Brain pericyte (primary cell): Measurements from ENCODE around the gene MAGI1.
"Not testable (repeated sequence)": the region's sequence is repeated elsewhere in the genome, so short reads cannot be mapped to it uniquely, and the experiment has no call there.

Experiments
- DNase-seq: peaks from one replicate; pipeline ENCODE4 v3.0.0-alpha.2; 2012; ENCODE audit warnings: low read depth, low spot score

The MAGI1 gene

DNA sequence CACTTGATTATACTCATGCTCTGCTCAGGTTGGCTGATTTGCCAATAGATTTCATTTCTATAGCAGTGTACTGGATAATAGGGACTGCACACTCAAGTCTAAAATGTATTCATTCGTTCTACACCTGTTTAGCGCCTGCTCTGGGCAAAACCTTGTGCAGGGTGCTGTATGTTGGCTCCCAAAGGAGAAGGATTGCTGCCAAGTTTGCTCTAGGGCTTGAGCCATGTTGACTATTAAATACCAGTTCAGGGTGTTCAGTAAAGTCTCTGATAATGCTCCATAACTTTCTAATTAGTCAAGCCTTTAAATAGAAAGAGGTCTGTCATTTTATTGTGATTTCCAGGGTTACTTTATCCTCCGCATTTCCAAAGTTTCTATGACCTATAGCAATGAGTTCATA lies 470.2 kb downstream of the MAGI1 start:
- DNase-seq: no peak

DNA sequence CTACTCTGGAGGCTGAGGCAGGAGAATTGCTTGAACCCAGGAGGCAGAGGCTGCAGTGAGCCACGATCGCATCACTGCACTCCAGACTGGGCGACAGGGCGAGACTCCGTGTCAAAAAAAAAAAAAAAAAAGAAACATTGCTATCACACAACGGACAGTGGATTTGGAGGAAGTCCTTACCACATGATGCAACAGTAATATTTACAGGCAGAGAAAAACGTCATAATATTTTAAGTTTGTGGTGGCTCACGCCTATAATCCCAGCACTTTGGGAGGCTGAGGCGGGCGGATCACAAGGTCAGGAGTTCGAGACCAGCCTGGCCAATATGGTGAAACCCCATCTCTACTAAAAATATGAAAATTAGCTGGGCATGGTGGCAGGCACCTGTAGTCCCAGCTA lies 473.0 kb downstream of the MAGI1 start:
- not testable (repeated sequence) for DNase-seq

DNA sequence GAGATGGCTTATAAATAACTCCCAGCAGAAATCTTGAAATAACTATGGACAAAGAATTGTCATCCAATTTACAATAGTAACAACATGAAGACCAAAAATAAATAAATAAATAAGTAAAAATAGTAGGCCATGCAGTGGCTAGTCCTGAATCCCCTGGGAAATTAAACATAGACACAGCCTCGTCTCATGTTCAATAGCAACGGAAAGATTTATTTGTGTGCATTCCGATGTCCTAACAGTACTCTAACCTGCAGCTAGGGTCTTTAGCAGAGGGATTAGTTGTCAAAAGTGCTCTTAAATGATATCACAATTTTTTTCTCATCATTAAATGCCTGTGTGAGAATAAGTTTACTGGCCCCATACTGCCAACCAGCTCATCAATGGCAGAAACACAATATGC lies 474.2 kb downstream of the MAGI1 start:
- no peak for DNase-seq

GRCh38 chr3:65563861-65564260 lies 474.9 kb downstream of the MAGI1 start:
- no peak for DNase-seq

GRCh38 chr3:65562447-65562846 lies 476.3 kb downstream of the MAGI1 start:
- no peak for DNase-seq

GRCh38 chr3:65561617-65562016 lies 477.1 kb downstream of the MAGI1 start:
- no peak for DNase-seq

DNA sequence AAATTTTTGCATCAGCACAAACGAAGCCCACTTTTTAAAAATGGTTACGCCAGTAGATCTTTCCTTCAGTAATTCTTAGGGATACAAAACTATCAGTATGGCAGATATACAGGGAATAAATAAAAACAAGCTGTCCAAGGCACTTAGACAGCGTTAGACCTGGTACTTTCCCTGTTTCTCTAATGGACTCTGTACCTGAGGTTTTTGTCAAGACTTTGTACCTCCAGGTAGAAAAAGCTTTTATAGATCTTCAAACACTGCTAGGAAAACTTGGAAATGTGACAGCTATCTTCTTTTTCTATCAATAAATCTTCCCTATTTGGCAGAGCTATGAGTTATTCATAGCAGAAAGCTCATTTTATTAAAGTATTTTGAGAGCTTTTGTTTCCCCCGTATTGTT lies 477.8 kb downstream of the MAGI1 start:
- DNase-seq: no peak

DNA sequence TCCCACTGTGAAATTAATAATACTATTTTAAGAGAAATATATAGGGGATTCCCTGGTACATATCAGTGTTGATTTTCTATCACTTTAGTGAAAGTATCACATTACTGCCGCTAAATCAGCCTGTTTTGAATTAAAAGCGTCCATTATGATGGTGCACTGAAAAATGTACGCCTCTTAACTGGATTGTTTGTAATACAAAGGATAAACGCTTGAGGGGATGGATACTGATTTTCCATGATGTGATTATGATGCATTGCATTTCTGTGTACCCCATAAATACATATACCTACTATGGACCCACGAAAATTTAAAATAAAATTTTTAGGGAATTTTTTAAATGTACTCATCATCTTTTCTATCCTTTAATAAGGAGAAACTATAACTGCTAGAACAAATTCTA lies 478.6 kb downstream of the MAGI1 start:
- no peak for DNase-seq

GRCh38 chr3:65559643-65560042 lies 479.1 kb downstream of the MAGI1 start:
- DNase-seq: no peak

DNA sequence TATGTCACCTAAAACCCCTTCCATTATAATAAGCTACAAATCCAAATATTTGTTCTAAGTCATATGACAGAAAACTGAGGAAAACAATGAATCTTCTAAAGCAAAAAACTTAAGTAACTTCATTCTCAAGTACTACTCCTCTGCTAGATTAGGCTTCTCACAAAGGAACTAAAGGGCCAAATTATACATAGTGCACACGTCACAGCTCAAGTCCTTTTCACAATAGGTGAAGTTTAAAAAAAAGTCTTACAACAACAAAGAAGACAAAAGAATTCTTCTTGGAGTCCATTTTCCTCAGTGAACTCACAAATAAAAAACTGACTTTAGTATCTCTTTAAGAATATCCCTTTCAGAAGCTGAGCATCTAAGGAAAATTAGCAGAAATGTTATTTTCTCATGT lies 479.9 kb downstream of the MAGI1 start:
- no peak for DNase-seq

DNA sequence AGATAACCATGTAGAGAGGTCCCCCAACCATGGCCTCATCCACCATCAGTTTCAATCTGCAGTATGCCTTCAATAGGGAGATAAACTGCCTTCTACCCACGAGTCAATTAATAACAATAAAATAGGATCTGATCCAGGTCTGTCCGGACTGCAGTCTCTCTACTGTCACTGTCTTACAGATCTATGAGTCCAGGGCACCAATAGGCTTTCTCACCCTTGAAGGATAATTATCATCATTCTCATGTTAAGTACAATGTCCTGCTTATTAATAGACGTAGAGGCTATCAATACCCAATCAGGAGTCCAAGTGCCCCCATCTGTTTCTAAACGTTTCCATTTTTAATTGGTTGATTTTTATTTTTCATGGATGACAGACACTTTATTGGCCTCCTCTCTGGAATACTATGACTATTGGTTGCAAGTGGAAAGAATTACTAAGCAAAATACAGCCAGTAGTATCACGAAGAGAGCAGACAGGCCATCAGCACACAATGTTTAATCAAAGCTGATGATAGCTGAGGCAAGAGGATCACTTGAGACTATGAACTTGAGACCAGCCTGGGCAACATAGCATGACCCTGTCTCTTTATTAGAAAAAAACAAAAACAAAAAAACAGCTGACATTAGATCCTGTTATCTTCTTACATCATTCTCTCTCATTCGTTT lies 480.7 kb downstream of the MAGI1 start:
- DNase-seq: no peak

- DNase-seq: no peak
Observed at GRCh38 chr3:65556934-65557577, 481.7 kb downstream of the MAGI1 start.

DNA sequence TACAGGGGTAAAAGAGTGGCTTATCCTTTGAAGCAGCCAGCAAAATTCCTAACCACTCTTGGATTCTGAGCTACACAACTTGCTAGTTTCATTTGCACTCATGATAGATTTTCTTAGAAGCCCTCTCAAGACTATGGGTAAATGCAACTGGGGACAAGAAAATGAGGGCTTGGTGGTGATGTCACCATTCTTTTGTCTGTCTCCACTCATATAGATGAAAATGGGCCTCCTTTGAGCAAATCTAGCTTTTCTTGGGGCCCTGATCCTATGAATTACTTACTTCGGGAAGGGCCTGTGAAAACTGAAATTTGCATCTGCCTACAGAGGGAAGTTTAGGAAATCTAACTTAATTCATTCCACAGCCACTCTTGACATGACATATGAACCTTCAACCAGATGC lies 486.3 kb downstream of the MAGI1 start:
- DNase-seq: no peak

- DNase-seq: no peak
Observed at GRCh38 chr3:65551945-65552344, 486.8 kb downstream of the MAGI1 start.

DNA sequence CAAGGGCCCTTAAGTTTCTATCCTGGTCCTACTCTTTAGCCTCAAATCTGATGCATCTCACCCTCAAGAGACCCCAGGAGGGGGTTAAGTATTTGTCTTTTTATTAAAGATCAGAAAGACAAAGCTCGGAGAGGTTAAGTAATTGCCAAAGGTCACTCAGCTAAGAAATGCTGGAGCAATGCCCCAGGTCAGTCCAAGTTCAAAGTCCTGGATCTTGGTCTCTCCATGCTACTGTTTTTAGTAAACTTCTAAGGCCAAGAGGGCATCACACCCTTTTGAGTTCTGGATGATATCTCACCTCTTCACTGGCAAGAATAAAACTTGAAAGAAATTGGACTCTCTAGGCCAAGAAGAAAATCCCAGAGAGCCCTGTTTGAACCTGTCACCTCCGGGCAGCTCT lies 488.6 kb downstream of the MAGI1 start:
- no peak for DNase-seq

- DNase-seq: no peak
Observed at GRCh38 chr3:65549626-65549959, 489.1 kb downstream of the MAGI1 start.

- DNase-seq: no peak
Observed at GRCh38 chr3:65548848-65549625, 489.7 kb downstream of the MAGI1 start.

DNA sequence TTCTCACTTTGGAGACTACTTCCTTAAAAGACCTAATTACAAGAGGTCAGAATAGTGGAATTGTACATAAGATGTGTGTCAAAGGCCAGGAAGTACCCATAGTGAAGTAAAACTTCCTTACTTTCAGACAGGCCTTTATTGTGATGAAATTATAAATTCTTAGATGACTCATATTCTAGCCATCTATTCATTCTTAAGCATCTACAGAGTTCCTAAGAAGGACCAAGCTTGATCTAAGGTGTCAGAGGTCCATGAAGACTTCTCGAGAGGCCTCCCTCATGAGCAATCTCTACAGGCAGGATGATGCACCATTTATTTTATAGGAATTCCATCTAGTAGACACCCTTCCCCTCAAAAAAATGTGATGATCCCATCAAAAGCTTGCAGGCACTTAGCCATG lies 493.3 kb downstream of the MAGI1 start:
- no peak for DNase-seq

DNA sequence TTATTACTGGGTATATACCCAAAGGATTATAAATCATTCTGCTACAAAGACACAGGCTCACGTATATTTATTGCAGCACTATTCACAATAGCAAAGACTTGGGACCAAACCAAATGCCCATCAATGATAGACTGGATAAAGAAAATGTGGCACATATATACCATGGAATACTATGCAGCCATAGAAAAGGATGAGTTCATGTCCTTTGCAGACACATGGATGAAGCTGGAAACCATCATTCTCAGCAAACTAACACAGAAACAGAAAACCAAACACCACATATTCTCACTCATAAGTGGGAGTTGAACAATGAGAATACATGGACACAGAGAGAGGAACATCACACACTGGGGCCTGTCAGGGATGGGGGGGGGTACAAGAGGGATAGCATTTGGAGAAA lies 495.3 kb downstream of the MAGI1 start:
- DNase-seq: not testable (repeated sequence)

DNA sequence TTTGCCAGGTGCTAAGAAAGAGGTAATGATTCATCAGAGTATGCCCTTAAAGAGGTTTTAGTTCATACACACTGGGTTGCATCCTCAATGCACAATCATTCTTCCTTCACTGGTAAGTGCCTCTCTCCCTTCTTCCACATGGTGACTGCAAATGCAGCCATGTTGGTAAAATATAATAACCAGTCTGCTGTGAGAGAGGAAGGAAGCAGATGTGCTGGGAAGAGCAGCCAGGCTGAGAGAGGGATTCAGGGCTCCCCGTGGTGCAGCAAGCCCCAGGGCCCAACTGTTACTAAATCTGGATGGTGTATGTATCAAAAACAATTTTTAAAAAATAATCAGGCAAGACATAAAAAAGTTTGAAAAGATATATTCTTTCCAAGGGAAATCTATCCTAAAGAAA lies 498.1 kb downstream of the MAGI1 start:
- DNase-seq: no peak

- no peak for DNase-seq
Observed at GRCh38 chr3:65539616-65540015, 499.1 kb downstream of the MAGI1 start.

DNA sequence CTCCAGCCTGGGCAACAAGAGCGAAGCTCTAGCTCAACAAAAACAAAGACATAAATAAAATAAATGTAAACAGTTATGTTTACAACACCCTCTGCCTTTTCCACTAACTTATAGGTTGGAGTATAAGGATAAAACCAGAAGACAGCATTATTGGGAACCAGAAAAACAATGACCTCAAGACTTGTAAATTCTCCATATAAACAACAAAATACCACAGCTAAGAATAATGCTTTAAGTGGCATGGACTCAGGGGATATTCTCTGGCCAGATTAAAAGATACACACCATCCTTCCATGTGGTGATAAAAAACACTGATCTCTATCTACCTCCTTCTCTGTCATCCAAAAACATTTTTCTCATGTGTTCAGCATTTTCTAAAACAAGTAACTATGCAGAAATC lies 500.6 kb downstream of the MAGI1 start:
- no peak for DNase-seq

DNA sequence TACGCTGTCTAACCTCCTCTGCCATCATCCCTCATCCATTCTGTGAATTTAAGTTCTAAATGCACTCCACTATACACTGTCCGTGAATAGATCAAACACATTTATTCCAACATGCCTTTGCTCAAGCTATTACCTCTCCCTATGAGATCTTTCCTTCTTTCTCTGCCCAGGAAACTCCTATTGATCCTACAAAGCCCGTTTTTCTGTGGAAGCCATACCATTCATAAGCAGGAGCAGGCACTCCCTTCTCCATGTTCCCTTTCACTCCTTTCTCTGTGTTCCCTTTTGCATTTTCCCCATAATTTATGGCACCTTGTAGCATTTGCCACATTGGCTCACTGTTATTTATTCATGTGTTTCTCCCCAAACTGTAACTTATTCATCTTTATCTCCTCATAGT lies 501.6 kb downstream of the MAGI1 start:
- no peak for DNase-seq
